ENCODE measurements around the gene ATRAID.

Gene ATRAID

DNA sequence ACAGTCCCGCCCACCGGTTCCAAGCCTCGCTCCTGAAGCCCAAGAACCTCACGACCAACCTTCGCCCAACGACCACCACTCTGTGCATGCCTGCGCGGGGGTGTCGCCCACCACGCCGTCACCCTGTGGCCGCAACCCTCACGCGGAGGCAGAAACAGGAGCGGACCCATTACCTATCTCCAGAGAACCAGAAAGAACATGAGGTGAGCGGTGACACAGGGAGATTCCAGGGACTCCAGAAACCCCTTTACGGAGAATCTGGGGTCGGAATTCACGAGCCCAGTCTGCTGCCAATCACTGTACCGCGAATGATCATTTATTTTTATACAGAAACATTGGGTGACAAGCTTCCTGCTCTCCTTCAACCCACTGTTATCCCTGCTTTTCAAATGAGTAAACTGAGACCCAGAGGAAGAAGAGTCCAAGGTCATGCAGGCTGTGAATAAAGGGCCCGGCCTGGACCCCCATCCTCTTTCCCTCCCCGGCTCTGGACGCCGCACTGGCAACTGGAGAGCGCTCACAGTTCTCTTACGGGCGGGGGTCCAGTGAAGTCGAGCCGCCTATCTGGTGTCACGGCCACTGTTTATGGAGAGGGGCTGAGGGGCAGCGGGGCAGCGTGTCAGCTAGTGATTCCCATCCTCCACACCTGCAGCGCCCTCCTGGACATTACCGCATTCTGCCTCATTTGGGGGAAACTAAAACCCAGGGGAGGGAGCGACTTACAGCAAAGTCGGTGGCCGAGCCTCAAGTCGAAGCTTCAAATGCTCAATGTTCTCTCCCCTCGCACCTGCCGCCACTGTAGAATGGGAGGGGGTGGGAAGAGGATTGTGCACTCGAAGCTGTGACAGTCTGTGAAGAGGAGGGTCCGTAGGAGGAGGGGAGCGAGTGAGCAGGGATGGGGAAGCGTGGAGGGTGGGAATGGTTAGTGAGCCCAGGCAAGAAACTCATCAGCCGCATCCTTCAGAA is 51.7 kb downstream of the ATRAID start:
- TF ChIP-seq ELF4 (IDR thresholded peaks at IDR 0.05) (no peak), ZNF384 (IDR thresholded peaks at IDR 0.05) (no peak), ARNT (IDR thresholded peaks at IDR 0.05) (no peak), SUZ12 (IDR thresholded peaks at IDR 0.05) (no peak)
- POLR2A ChIA-PET: interaction anchor here (1.0 to 2.3 kb wide), 9 partner anchors 9 to 192 kb away, joined by 3 to 9 read pairs (median 4); partner anchors contain the start of genes MPV17 and OST4

DNA sequence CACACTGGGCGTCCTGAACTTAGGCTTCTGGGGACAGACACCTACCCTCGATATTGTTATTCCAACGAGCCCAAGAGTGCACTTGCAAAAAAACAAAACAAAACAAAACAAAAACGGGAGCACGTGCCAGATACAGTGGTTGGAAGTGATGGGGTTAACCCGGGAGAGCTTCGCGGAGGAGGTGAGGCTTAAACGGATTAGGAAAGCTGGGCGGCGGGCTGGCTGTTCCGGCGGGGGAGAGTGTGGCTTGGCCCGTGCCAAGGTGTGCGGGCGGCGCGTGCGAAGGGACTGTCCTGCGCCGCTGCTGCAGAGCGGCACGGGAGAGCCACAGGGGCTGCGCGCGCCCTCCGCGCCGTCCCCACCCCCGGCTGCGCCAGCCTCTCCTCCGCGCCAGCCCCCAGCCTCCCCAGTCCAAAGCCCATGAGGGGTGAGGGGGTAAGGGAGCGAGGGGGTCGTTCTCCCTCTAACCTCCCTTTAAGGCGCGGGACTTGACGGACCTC is 52.5 kb downstream of the ATRAID start:
- no peak for DNase-seq (ENCODE audit: extremely low spot score)
- ChIA-PET POLR2A (interaction anchor here (1.0 to 2.3 kb wide), 8 partner anchors 9 to 193 kb away, joined by 3 to 9 read pairs (median 4); partner anchors contain the start of genes MPV17 and OST4), CTCF (interaction anchor here (0.6 to 2.3 kb wide), 12 partner anchors 8 to 48 kb away, joined by 3 to 14 read pairs (median 5); partner anchors contain the start of genes DNAJC5G and TRIM54)
- peak; percentile 85 for TF ChIP-seq L3MBTL2 (conservative IDR thresholded peaks at IDR 0.05)
- no peak for TF ChIP-seq SUZ12 (IDR thresholded peaks at IDR 0.05)

More for the DNA sequence above, 51.7 kb downstream of the ATRAID start:
- CTCF ChIA-PET: interaction anchor here (0.5 to 2.3 kb wide), 12 partner anchors 8 to 1466 kb away, joined by 3 to 14 read pairs (median 5); partner anchors contain the start of gene DNAJC5G
- no peak for DNase-seq (ENCODE audit: extremely low spot score)

DNA sequence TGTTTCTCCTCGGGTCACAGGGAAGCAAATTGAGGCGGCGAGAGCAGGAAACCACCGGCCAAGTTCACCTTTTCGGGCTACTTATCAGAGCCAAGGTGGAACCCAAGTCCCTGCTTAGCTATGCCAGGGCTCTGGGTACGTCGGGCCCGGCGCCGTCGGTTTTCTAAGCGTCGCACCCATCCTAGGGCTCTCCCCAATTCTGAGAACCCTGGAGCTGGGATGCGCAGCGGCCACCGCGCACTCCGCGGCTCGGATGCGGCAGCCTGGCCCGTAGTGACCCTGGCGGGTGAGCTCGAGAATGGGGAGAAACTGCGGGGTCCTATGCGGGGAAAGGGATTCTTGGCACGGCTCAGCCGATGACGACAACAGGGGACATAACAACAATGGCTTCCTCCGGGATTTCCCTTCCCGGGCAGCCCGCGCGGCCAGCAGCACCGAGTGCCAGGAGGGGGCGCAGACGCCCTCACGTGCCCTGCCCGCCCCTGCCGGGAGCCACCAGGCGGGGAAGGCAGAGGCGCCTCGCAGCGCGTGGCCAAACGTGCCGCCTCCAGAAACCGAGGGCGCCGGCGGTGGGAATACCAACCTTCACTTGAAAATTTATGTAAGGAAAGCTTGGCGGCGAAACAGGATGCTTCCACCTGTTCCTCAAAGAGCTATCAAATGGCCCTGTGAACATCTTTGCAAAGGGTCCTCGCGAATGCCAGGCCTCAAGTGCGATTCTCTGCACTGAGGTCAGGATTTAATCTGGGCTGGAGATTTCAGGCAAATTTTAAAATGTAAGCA is 53.1 kb downstream of the ATRAID start:
- CTCF ChIA-PET: interaction anchor here (0.6 to 2.3 kb wide), 12 partner anchors 7 to 1202 kb away, joined by 3 to 14 read pairs (median 5); partner anchors contain the start of genes DNAJC5G and TRIM54
- POLR2A ChIA-PET: interaction anchor here (0.8 to 2.0 kb wide), 7 partner anchors 9 to 230 kb away, joined by 3 to 8 read pairs (median 4); partner anchors contain the start of gene MPV17

DNA sequence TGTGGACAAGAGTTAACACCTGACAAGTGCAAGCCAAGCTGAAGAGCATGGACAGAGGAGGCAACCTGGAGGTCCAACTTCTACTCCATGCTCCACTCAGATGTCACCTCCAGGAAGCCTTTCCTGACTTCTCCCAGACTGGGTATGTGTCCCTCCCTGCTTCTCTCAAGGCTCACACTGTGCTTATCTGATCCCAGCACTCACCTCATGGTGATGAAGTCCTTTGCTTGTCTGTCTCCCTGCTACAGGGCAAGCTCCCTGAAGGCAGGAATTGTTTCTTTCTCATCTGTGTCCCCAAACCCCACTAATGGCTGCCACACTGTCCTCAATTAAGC is 53.7 kb downstream of the ATRAID start:
- ChIA-PET CTCF (interaction anchor here (0.6 to 2.3 kb wide), 5 partner anchors 15 to 1202 kb away, joined by 3 to 14 read pairs (median 7); partner anchors contain the start of gene TRIM54), POLR2A (interaction anchor here (0.8 to 2.0 kb wide), 5 partner anchors 8 to 231 kb away, joined by 3 to 8 read pairs (median 5); partner anchors contain the start of gene MPV17)
- no peak for DNase-seq (ENCODE audit: extremely low spot score)
- TF ChIP-seq ARNT (IDR thresholded peaks at IDR 0.05): no peak
- TF ChIP-seq SP1 (IDR thresholded peaks at IDR 0.05): no peak
- TF ChIP-seq CTBP1 (IDR thresholded peaks at IDR 0.05; ENCODE audit: borderline replicate concordance): no peak
- TF ChIP-seq TARDBP (IDR thresholded peaks at IDR 0.05): no peak
- no peak for TF ChIP-seq SUZ12 (IDR thresholded peaks at IDR 0.05)
- TF ChIP-seq FOXA1 (IDR thresholded peaks at IDR 0.05): no peak
- no peak for TF ChIP-seq L3MBTL2 (conservative IDR thresholded peaks at IDR 0.05)
- TF ChIP-seq BHLHE40 (IDR thresholded peaks at IDR 0.05; ENCODE audit: borderline replicate concordance): no peak
- no peak for TF ChIP-seq FOXK2 (IDR thresholded peaks at IDR 0.05)
- no peak for TF ChIP-seq NFRKB (IDR thresholded peaks at IDR 0.05)
- TF ChIP-seq LEF1 (IDR thresholded peaks at IDR 0.05; ENCODE audit: borderline replicate concordance): no peak
- no peak for TF ChIP-seq HDGF (IDR thresholded peaks at IDR 0.05; ENCODE audit: borderline replicate concordance)
- TF ChIP-seq, protein P1, sequence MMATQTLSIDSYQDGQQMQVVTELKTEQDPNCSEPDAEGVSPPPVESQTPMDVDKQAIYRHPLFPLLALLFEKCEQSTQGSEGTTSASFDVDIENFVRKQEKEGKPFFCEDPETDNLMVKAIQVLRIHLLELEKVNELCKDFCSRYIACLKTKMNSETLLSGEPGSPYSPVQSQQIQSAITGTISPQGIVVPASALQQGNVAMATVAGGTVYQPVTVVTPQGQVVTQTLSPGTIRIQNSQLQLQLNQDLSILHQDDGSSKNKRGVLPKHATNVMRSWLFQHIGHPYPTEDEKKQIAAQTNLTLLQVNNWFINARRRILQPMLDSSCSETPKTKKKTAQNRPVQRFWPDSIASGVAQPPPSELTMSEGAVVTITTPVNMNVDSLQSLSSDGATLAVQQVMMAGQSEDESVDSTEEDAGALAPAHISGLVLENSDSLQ (IDR thresholded peaks at IDR 0.05): no peak
- no peak for TF ChIP-seq ELF4 (IDR thresholded peaks at IDR 0.05)
- TF ChIP-seq ZNF384 (IDR thresholded peaks at IDR 0.05): no peak
- TF ChIP-seq FOXM1 (IDR thresholded peaks at IDR 0.05; ENCODE audit: borderline replicate concordance): no peak

More for the DNA sequence above, 53.1 kb downstream of the ATRAID start:
- TF ChIP-seq NFRKB (IDR thresholded peaks at IDR 0.05): no peak
- peak; percentile 95 for TF ChIP-seq L3MBTL2 (conservative IDR thresholded peaks at IDR 0.05)
- peak; percentile 87 for DNase-seq (ENCODE audit: extremely low spot score)

Data from HEK293T (cell line).